GM12873 (cell line): Measurements from ENCODE around the gene NPTXR.

Experiments used
- CTCF ChIP-seq: IDR thresholded peaks from 2 replicates; pipeline ENCODE4 v1.5.1; 2012; ENCODE audit warnings: low read depth, mild to moderate bottlenecking, moderate library complexity, low read length, control low read depth; ENCODE audit not compliant: insufficient read depth; ENCODE audit errors: missing control alignments

The NPTXR gene

DNA sequence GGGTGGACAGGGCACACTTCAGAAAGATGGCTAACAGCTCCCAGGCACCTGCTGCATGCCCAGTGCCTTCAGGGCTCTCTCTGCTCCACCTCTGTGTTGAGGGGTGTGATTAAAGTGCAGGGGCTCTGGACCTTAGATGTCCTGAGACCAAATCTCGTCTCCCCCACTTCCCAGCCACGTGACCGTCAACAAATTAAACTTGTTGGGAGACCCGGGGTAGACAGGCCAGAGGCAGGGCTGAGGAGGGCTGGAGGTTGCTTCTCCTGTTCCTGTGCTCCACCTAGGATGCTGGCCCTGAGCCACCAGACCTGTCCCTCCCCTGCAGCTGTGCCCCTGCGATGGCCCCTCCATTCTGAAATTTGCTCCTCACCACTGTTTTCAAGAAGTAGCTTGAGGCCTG, 17.0 kb downstream of the NPTXR start:
- TF ChIP-seq CTCF, result no peak

DNA sequence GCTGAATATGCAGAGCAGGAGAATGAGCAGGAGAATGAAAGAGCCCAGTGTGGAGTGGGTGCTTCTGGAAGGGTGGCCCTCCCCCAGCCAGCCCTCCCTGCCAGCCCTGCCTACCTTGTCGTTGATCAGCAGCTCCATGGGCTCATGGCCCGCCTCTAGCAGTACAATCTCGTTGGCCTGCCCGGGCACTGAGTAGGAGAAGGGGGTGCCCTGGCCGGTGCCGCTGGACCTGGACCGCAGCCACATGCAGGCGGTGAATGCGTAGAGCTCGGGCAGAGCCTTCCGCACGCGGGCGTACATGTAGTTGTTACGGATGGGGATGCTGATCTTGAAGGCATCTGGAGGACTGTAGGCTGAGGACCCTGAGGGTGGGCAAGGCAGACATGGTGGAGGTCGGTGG, 17.4 kb downstream of the NPTXR start:
- TF ChIP-seq CTCF, result no peak

DNA sequence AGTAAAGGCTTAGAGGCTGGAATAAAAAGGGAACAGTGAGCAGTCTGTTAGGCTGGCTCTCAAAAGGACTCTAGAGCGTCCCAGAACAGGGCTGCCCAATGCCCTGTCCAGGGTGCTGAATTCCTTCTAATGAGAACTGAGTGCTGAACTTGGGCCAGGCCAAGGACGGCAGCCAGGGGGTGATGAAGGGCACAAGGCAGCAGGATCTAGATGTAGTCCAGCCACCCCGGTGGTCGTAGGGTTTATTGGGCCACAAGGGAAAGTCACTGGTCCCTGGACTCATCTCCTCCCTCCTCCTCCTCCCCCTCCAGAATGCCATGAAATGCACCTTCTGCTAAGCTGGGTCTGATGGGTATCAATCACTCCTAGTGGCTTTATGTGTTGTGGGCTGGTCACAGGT, 19.2 kb downstream of the NPTXR start:
- TF ChIP-seq CTCF, result no peak

GRCh38 chr22:38823637-38824036, 20.2 kb downstream of the NPTXR start:
- no peak for TF ChIP-seq CTCF

DNA sequence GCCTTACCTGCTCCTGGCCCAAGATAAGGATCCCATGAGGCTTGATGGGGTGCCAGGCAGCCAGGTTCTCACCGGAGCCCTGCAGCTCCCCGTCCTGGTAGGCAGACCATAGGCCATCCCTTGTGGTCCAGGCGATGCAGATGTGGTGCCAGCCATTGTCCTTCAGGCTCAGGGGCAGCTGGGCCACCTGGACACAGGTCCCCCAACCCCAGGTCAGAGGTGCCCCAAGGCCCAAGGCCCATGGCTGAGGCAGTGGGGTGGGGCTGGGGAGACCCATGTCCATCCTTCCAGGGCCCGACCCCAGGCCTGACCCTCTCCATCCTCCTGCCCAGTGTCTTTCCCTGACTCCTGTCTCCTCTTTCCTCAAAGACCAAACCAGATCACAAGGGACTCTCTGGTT, 20.8 kb downstream of the NPTXR start:
- TF ChIP-seq CTCF, result no peak

- no peak for TF ChIP-seq CTCF
Observed at GRCh38 chr22:38820020-38820419, 23.8 kb downstream of the NPTXR start.

DNA sequence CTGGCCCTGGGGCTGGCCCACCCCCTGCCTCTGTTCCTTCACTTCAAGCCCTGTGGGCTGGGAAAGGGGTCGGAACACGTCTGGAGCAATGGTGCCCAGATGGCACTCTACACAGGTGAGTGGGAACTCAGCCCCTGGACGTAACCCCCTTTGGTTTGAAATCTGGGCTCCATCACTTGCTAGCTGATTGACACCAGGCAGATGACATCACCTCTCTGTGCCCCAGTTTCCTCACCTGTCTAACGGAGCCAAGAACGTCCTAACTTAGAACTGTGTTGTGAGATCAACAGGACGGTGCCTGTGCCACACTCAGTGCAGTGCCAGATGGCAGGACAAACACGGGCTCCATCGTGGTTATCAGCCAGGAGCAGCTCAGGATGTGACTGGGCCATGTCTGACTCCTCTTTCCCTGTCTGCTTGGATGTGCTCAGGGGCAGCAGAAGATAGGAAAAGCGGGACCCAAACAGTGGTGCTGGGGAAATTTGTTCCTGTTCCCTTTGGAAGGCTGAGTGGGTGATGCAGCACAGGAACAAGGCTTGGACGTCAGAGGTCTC, 24.4 kb downstream of the NPTXR start:
- TF ChIP-seq CTCF, result no peak

- TF ChIP-seq CTCF, result no peak
Observed at GRCh38 chr22:38817196-38817595, 26.6 kb downstream of the NPTXR start.
